ENCODE measurements around the gene FASN. TPM values are rescaled to one million over a fixed set of nuclear protein-coding genes. Genes with fewer than 3 reads are reported as not detected.
A peak's percentile ranks its signal among the peaks of the same experiment; 100 is the strongest.

Gene FASN
- total and polyA plus RNA-seq, 2 of the 13 experiments (the other 11 are each of a cell fraction or from before 2014, with no cell fraction given): 51.7 to 101 TPM

DNA sequence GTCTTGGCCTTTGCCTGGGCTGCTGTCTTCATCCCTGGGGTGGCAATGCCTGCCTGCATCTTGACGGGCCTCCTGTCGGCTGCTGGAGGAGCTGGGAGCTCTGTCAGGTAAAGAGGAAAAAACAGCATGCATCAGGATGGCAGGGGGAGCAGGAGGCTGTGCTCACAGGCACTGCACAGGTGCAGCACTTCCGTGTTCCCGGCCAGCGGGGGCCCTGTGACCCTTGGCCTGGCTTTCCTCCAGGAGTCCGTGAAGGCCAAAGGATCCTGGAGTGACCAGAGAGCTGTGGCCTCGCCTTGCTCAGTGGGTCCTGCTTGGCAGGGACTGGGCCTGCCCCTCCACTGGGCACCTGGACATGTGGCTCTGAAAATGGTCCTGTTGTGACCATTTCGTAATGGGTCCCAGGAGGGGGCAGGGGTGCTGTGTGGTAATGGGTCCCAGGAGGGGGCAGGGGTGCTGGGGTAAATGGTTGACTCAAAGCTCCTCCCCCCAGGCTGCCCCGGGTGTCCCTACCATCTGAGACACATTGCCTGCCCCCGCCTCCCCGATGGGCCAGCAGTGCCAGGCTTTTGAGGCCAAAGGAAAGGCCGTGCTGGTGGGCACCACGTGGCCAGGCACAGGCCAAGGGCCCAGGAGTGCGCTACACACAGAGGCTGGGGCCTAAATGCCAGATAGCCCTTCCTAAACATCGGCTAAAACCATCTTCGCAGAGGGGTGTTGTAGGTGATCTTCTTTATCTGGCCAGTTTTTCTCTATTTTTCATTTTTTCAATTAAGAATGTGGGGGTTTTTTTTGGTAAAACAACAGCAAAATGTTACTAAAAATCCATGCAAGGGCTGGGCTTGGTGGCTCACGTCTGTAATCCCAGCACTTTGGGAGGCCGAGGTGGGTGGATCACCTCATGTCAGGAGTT lies 4.0 kb upstream of the FASN start (continued):
- TF ChIP-seq PCBP2 (optimal IDR thresholded peaks at IDR 0.05; ENCODE audit: low read depth, low read length, poor library complexity, severe bottlenecking): peak; percentile 27
- TF ChIP-seq NFIB (CRISPR knock-in tag; IDR thresholded peaks at IDR 0.05; ENCODE audit: borderline replicate concordance): no peak
- TF ChIP-seq, protein P1, sequence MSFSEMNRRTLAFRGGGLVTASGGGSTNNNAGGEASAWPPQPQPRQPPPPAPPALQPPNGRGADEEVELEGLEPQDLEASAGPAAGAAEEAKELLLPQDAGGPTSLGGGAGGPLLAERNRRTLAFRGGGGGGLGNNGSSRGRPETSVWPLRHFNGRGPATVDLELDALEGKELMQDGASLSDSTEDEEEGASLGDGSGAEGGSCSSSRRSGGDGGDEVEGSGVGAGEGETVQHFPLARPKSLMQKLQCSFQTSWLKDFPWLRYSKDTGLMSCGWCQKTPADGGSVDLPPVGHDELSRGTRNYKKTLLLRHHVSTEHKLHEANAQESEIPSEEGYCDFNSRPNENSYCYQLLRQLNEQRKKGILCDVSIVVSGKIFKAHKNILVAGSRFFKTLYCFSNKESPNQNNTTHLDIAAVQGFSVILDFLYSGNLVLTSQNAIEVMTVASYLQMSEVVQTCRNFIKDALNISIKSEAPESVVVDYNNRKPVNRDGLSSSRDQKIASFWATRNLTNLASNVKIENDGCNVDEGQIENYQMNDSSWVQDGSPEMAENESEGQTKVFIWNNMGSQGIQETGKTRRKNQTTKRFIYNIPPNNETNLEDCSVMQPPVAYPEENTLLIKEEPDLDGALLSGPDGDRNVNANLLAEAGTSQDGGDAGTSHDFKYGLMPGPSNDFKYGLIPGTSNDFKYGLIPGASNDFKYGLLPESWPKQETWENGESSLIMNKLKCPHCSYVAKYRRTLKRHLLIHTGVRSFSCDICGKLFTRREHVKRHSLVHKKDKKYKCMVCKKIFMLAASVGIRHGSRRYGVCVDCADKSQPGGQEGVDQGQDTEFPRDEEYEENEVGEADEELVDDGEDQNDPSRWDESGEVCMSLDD (CRISPR knock-in tag; IDR thresholded peaks at IDR 0.05; ENCODE audit: borderline replicate concordance): no peak
- no peak for TF ChIP-seq ZNF792 (CRISPR knock-in tag; IDR thresholded peaks at IDR 0.05)
- TF ChIP-seq, protein P2, sequence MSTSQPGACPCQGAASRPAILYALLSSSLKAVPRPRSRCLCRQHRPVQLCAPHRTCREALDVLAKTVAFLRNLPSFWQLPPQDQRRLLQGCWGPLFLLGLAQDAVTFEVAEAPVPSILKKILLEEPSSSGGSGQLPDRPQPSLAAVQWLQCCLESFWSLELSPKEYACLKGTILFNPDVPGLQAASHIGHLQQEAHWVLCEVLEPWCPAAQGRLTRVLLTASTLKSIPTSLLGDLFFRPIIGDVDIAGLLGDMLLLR (CRISPR knock-in tag; IDR thresholded peaks at IDR 0.05): no peak
- TF ChIP-seq, protein P3, sequence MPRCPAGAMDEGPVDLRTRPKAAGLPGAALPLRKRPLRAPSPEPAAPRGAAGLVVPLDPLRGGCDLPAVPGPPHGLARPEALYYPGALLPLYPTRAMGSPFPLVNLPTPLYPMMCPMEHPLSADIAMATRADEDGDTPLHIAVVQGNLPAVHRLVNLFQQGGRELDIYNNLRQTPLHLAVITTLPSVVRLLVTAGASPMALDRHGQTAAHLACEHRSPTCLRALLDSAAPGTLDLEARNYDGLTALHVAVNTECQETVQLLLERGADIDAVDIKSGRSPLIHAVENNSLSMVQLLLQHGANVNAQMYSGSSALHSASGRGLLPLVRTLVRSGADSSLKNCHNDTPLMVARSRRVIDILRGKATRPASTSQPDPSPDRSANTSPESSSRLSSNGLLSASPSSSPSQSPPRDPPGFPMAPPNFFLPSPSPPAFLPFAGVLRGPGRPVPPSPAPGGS (CRISPR knock-in tag; IDR thresholded peaks at IDR 0.05): 0 out of 2 replicates have a peak, but pooled peaks have one; percentile 28
- no peak for TF ChIP-seq ZNF775 (CRISPR knock-in tag; IDR thresholded peaks at IDR 0.05; ENCODE audit: borderline replicate concordance)
- no peak for TF ChIP-seq ZKSCAN1 (IDR thresholded peaks at IDR 0.05; ENCODE audit: low read length)
- peak; percentile 85; the same call in 1 of the 2 replicates for TF ChIP-seq CHCHD3 (CRISPR knock-in tag; IDR thresholded peaks at IDR 0.05)
- peak; percentile 45; the same call in 1 of the 2 replicates for TF ChIP-seq NFKB2 (CRISPR knock-in tag; IDR thresholded peaks at IDR 0.05; ENCODE audit: borderline replicate concordance)
- peak; percentile 83; the same call in 1 of the 2 replicates for TF ChIP-seq ZNF354B (CRISPR knock-in tag; IDR thresholded peaks at IDR 0.05)
- TF ChIP-seq, protein P4, sequence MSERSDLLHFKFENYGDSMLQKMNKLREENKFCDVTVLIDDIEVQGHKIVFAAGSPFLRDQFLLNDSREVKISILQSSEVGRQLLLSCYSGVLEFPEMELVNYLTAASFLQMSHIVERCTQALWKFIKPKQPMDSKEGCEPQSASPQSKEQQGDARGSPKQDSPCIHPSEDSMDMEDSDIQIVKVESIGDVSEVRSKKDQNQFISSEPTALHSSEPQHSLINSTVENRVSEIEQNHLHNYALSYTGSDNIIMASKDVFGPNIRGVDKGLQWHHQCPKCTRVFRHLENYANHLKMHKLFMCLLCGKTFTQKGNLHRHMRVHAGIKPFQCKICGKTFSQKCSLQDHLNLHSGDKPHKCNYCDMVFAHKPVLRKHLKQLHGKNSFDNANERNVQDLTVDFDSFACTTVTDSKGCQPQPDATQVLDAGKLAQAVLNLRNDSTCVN (CRISPR knock-in tag; IDR thresholded peaks at IDR 0.05; ENCODE audit: borderline replicate concordance): peak; percentile 37; the same call in 1 of the 2 replicates
- no peak for TF ChIP-seq ZNF333 (CRISPR knock-in tag; IDR thresholded peaks at IDR 0.05; ENCODE audit: borderline replicate concordance)
- TF ChIP-seq, protein P5, sequence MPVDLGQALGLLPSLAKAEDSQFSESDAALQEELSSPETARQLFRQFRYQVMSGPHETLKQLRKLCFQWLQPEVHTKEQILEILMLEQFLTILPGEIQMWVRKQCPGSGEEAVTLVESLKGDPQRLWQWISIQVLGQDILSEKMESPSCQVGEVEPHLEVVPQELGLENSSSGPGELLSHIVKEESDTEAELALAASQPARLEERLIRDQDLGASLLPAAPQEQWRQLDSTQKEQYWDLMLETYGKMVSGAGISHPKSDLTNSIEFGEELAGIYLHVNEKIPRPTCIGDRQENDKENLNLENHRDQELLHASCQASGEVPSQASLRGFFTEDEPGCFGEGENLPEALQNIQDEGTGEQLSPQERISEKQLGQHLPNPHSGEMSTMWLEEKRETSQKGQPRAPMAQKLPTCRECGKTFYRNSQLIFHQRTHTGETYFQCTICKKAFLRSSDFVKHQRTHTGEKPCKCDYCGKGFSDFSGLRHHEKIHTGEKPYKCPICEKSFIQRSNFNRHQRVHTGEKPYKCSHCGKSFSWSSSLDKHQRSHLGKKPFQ (CRISPR knock-in tag; IDR thresholded peaks at IDR 0.05; ENCODE audit: insufficient replicate concordance): no peak
- TF ChIP-seq, protein P6, sequence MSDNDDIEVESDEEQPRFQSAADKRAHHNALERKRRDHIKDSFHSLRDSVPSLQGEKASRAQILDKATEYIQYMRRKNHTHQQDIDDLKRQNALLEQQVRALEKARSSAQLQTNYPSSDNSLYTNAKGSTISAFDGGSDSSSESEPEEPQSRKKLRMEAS (IDR thresholded peaks at IDR 0.05): no peak
- no peak for TF ChIP-seq SETDB1 (CRISPR knock-in tag; IDR thresholded peaks at IDR 0.05; ENCODE audit: borderline replicate concordance)
- no peak for TF ChIP-seq ZNF674 (CRISPR knock-in tag; IDR thresholded peaks at IDR 0.05; ENCODE audit: low read depth)
- TF ChIP-seq MTF2 (CRISPR knock-in tag; IDR thresholded peaks at IDR 0.05; ENCODE audit: borderline replicate concordance): no peak
- TF ChIP-seq ZNF549 (CRISPR knock-in tag; IDR thresholded peaks at IDR 0.05): no peak
- TF ChIP-seq ZKSCAN8 (CRISPR knock-in tag; IDR thresholded peaks at IDR 0.05; ENCODE audit: borderline replicate concordance): peak; percentile 77
- TF ChIP-seq SMYD3 (CRISPR knock-in tag; IDR thresholded peaks at IDR 0.05): peak; percentile 94

Data from HepG2 (cell line).